ENCODE measurements around the gene POU2AF2.

Gene POU2AF2

GRCh38 chr11:111335549-111335948, 90.0 kb downstream of the POU2AF2 start:
- DNase-seq (ENCODE audit: low read depth): peak; percentile 29
- no peak overlapping the region for H3K4me3 ChIP-seq (ENCODE audit: control insufficient read depth, low read depth, low read length)
- no peak for TF ChIP-seq CTCF (conservative IDR thresholded peaks at IDR 0.05; ENCODE audit: control insufficient read depth, insufficient read depth, low read depth, low read length)
